SK-N-SH (cell line): ENCODE results near the gene DEFB126. TPM values are rescaled to one million over a fixed set of nuclear protein-coding genes. Genes with fewer than 3 reads are reported as not detected.
"Not testable (repeated sequence)": the region's sequence is repeated elsewhere in the genome, so short reads cannot be mapped to it uniquely, and the experiment has no call there.

Experiments used
- CTCF ChIA-PET: fragments of 300-600, 350-600 bp; formaldehyde crosslinking; extraction: SDS; loops from one replicate; lab custom pipeline; 2021; lab: Yijun Ruan, JAX
- POLR2A ChIA-PET: fragments of 350-600 bp; sonication (Branson Sonifier 250); formaldehyde crosslinking; extraction: SDS; loops from one replicate; lab custom pipeline; 2020; ENCODE audit warnings: antibody characterized with exemption, inconsistent platforms; lab: Yijun Ruan, JAX
- DNase-seq: peaks from one replicate; pipeline ENCODE4 v3.0.0; 2012
- H2AFZ ChIP-seq: fragments of 200-600 bp; sonication (generic); 2 replicates; pipeline ENCODE4 v1.8.1; 2016; ENCODE audit warnings: antibody characterized with exemption, mild to moderate bottlenecking, low read depth
- H3F3A ChIP-seq: fragments of 200-600 bp; sonication (generic); replicated peaks from 2 replicates; pipeline ENCODE3; 2016; ENCODE audit warnings: antibody characterized with exemption, mild to moderate bottlenecking; ENCODE audit not compliant: insufficient read depth
- H3K27ac ChIP-seq, 2 experiments: fragments of 200-500 bp in 1 of 2; fragments of 200-600 bp in 1 of 2; sonication (Bioruptor generic) in 1 of 2; sonication (generic), shearing (Covaris generic) in 1 of 2; 2 replicates each; pipeline versions ENCODE4 v1.5.1 to v1.6.1; 2014 to 2016; ENCODE audit warnings: low read depth in 2 of 2, inconsistent platforms in 1 of 2, low read length in 1 of 2, mild to moderate bottlenecking in 1 of 2, mixed read lengths in 1 of 2
- H3K27me3 ChIP-seq: fragments of 200-600 bp; sonication (generic), shearing (Covaris generic); 2 replicates; pipeline ENCODE4 v1.6.1; 2016; ENCODE audit warnings: mixed run types; ENCODE audit not compliant: insufficient read depth
- H3K36me3 ChIP-seq, 2 experiments: fragments of 200-500 bp in 1 of 2; fragments of 200-600 bp in 1 of 2; sonication (Bioruptor generic) in 1 of 2; sonication (generic) in 1 of 2; replicated peaks in 1 of 2; 2 replicates each; pipeline versions ENCODE3 to v1.5.1; 2014 to 2016; ENCODE audit warnings: low read length in 1 of 2, mild to moderate bottlenecking in 1 of 2; ENCODE audit not compliant: insufficient read depth in 2 of 2, control insufficient read depth in 1 of 2
- H3K4me1 ChIP-seq, 2 experiments: fragments of 200-500 bp in 1 of 2; fragments of 200-600 bp in 1 of 2; sonication (Bioruptor generic) in 1 of 2; sonication (generic), shearing (Covaris generic) in 1 of 2; 2 replicates each; pipeline versions ENCODE4 v1.5.1 to v1.6.1; 2014 to 2016; ENCODE audit warnings: low read depth in 1 of 2, low read length in 1 of 2, mixed run types in 1 of 2; ENCODE audit not compliant: insufficient read depth in 2 of 2, control insufficient read depth in 1 of 2
- H3K4me2 ChIP-seq: fragments of 200-600 bp; sonication (generic), shearing (Covaris generic); 2 replicates; pipeline ENCODE4 v1.6.1; 2017; ENCODE audit warnings: mixed run types
- H3K4me3 ChIP-seq, 2 experiments: fragments of 200-500 bp in 1 of 2; fragments of 200-600 bp in 1 of 2; sonication (Bioruptor generic) in 1 of 2; sonication (generic), shearing (Covaris generic) in 1 of 2; 2 replicates each; pipeline versions ENCODE4 v1.5.1 to v1.8.1; 2014 to 2016; ENCODE audit warnings: low read depth in 2 of 2, inconsistent platforms in 1 of 2, low read length in 1 of 2, mild to moderate bottlenecking in 1 of 2, mixed read lengths in 1 of 2, moderate library complexity in 1 of 2
- H3K79me2 ChIP-seq: fragments of 200-600 bp; sonication (generic); 2 replicates; pipeline ENCODE4 v1.8.1; 2017; ENCODE audit warnings: mild to moderate bottlenecking; ENCODE audit not compliant: insufficient read depth
- H3K9ac ChIP-seq: fragments of 200-600 bp; sonication (generic); 2 replicates; pipeline ENCODE4 v1.6.1; 2017; ENCODE audit warnings: mixed run types
- H3K9me2 ChIP-seq: fragments of 200-600 bp; sonication (generic); 2 replicates; pipeline ENCODE4 v1.6.1; 2017; ENCODE audit warnings: mixed run types
- H3K9me3 ChIP-seq: fragments of 200-600 bp; sonication (generic); 2 replicates; pipeline ENCODE4 v1.6.1; 2017; ENCODE audit warnings: mixed run types, mild to moderate bottlenecking, moderate library complexity
- H4K20me1 ChIP-seq: fragments of 200-600 bp; sonication (generic); 2 replicates; pipeline ENCODE4 v1.6.1; 2017; ENCODE audit warnings: mild to moderate bottlenecking, mixed run types; ENCODE audit not compliant: insufficient read depth
- CHD2 ChIP-seq: fragments of 150-350 bp; IDR thresholded peaks from 2 replicates; pipeline ENCODE4 v1.6.1; 2018; ENCODE audit warnings: low read length; ENCODE audit not compliant: partially characterized antibody
- EP300 ChIP-seq, 2 experiments: IDR thresholded peaks; 2 replicates each; pipeline versions ENCODE4 v1.4.0 to v1.6.1; 2012; ENCODE audit warnings: borderline replicate concordance in 1 of 2, low read depth in 1 of 2, low read length in 1 of 2
- FOSL2 ChIP-seq: IDR thresholded peaks from 2 replicates; pipeline ENCODE4 v1.4.0; 2012; ENCODE audit warnings: low read depth, mild to moderate bottlenecking, moderate library complexity, borderline replicate concordance
- GABPA ChIP-seq: IDR thresholded peaks from 2 replicates; pipeline ENCODE4 v1.4.0; 2012; ENCODE audit warnings: low read depth, mild to moderate bottlenecking
- MAX ChIP-seq: IDR thresholded peaks from 2 replicates; pipeline ENCODE4 v1.4.0; 2012; ENCODE audit warnings: low read depth
- NRF1 ChIP-seq: IDR thresholded peaks from 2 replicates; pipeline ENCODE4 v1.6.1; 2012; ENCODE audit warnings: low read depth, mild to moderate bottlenecking, low read length
- PBX3 ChIP-seq: IDR thresholded peaks from 2 replicates; pipeline ENCODE4; 2012
- POLR2AphosphoS5 ChIP-seq: IDR thresholded peaks from 2 replicates; pipeline ENCODE4 v1.6.1; 2012; ENCODE audit warnings: low read depth, low read length
- RCOR1 ChIP-seq: fragments of 150-350 bp; IDR thresholded peaks from 2 replicates; pipeline ENCODE4 v1.6.1; 2017; ENCODE audit warnings: antibody characterized with exemption, low read length
- REST ChIP-seq: IDR thresholded peaks from 2 replicates; pipeline ENCODE4 v1.6.1; 2012; ENCODE audit warnings: mild to moderate bottlenecking, low read depth, low read length, moderate library complexity
- RFX5 ChIP-seq: IDR thresholded peaks from 2 replicates; pipeline ENCODE4 v1.6.1; 2012; ENCODE audit warnings: mild to moderate bottlenecking, improper control_type of control experiment, low read length
- TAF1 ChIP-seq: IDR thresholded peaks from 2 replicates; pipeline ENCODE4 v1.6.1; 2012; ENCODE audit warnings: low read depth, mild to moderate bottlenecking, low read length, moderate library complexity, borderline replicate concordance
- TEAD4 ChIP-seq: IDR thresholded peaks from 2 replicates; pipeline ENCODE4 v1.4.0; 2012; ENCODE audit warnings: mild to moderate bottlenecking, borderline replicate concordance; ENCODE audit not compliant: insufficient read depth
- USF1 ChIP-seq: IDR thresholded peaks from 2 replicates; pipeline ENCODE4 v1.4.0; 2012; ENCODE audit warnings: low read depth, borderline replicate concordance
- WGBS: methylation state at CpG from one replicate; pipeline ENCODE4 v1.1.6; 2017; ENCODE audit warnings: low lambda C conversion rate; 5-methylcytosine and 5-hydroxymethylcytosine counted together
- polyA plus RNA-seq, 3 experiments: library from polyadenylated mRNA; depleted of rRNA; stranded (reverse); fragments of >200 nt; gene quantifications; 2 replicates each; pipeline ENCODE4 v1.2.3, GENCODE V29; 2012

DEFB126 gene
- polyA plus RNA-seq, 1 of the 3 experiments (the other 2 are of a cell fraction), result not detected

GRCh38 chr20:93641-94040 lies 48.7 kb upstream of the DEFB126 start:
- H3K9ac ChIP-seq, result no peak overlapping the region
- POLR2A ChIA-PET, result no interaction called here
- no peaks in the 10 kb centered on the region for H3K9me2 ChIP-seq
- no peak for TF ChIP-seq POLR2AphosphoS5
- DNase-seq, result no peak
- H2AFZ ChIP-seq, result no peak overlapping the region
- H3K27me3 ChIP-seq, result no peaks in the 10 kb centered on the region
- H3K4me2 ChIP-seq, result no peak overlapping the region
- no peaks in the 10 kb centered on the region for H3K4me1 ChIP-seq
- no peaks in the 10 kb centered on the region for H3K9me3 ChIP-seq
- CTCF ChIA-PET, result interaction anchor here (4.0 kb wide), 1 partner anchor 13 kb away, joined by 14 read pairs; no protein-coding TSS in a partner anchor
- H3K79me2 ChIP-seq, result no peaks in the 10 kb centered on the region
- H4K20me1 ChIP-seq, result no peaks in the 10 kb centered on the region
- no peaks in the 10 kb centered on the region for H3K36me3 ChIP-seq
- H3F3A ChIP-seq, result no peaks in the 10 kb centered on the region
- H3K4me3 ChIP-seq, result no peak overlapping the region
- H3K27ac ChIP-seq, result no peak overlapping the region

- H3K9me3 ChIP-seq, result no peaks in the 10 kb centered on the region
- no peak overlapping the region for H3K27ac ChIP-seq
- 6% methylated on average over 4 of the region's 4 CpGs for WGBS
- no peaks in the 10 kb centered on the region for H3K36me3 ChIP-seq
- H3K79me2 ChIP-seq, result no peaks in the 10 kb centered on the region
- H4K20me1 ChIP-seq, result no peaks in the 10 kb centered on the region
- no peaks in the 10 kb centered on the region for H3F3A ChIP-seq
- H2AFZ ChIP-seq, result no peak overlapping the region
- no peaks in the 10 kb centered on the region for H3K9me2 ChIP-seq
- H3K4me3 ChIP-seq, result no peak overlapping the region
- no peaks in the 10 kb centered on the region for H3K27me3 ChIP-seq
- no peak overlapping the region for H3K4me2 ChIP-seq
- CTCF ChIA-PET, result no interaction called here
- POLR2A ChIA-PET, result no interaction called here
- no peak overlapping the region for H3K9ac ChIP-seq
- no peak for DNase-seq
- TF ChIP-seq NRF1, result no peak
- no peak for TF ChIP-seq PBX3
- no peak for TF ChIP-seq POLR2AphosphoS5
- TF ChIP-seq FOSL2, result no peak
- no peak for TF ChIP-seq CHD2
- TF ChIP-seq GABPA, result no peak
- TF ChIP-seq RCOR1, result no peak
- no peak for TF ChIP-seq USF1
- no peak for TF ChIP-seq MAX
- TF ChIP-seq TEAD4, result no peak
- no peak for TF ChIP-seq TAF1
- TF ChIP-seq EP300 (IDR thresholded peaks at IDR 0.05; ENCODE audit: borderline replicate concordance in 1 of 2, low read depth in 1 of 2, low read length in 1 of 2), result no peak
- no peak for TF ChIP-seq REST
- TF ChIP-seq RFX5, result no peak
- no peaks in the 10 kb centered on the region for H3K4me1 ChIP-seq
Measured at GRCh38 chr20:95215-95614, 47.2 kb upstream of the DEFB126 start.

GRCh38 chr20:97691-98090 lies 44.7 kb upstream of the DEFB126 start:
- WGBS, result 15% methylated on average over 5 of the region's 5 CpGs
- H3K79me2 ChIP-seq, H3K36me3 ChIP-seq, H3F3A ChIP-seq, H3K4me3 ChIP-seq, H3K27ac ChIP-seq, H2AFZ ChIP-seq, DNase-seq, H3K9me3 ChIP-seq, POLR2A ChIA-PET, H3K9me2 ChIP-seq, H3K4me2 ChIP-seq, H3K9ac ChIP-seq, H3K4me1 ChIP-seq, H4K20me1 ChIP-seq, CTCF ChIA-PET, H3K27me3 ChIP-seq: not testable (repeated sequence)
